IMR-90 (cell line): Measurements from ENCODE around the gene GMEB2. TPM values are rescaled to one million over a fixed set of nuclear protein-coding genes. Genes with fewer than 3 reads are reported as not detected.

Experiments
- ATAC-seq: fragments of 200-7000 bp; cut with Tn5 transposase; 2 replicates; pipeline ENCODE4 v1.9.1; 2020; ENCODE audit warnings: low read depth, mild to moderate bottlenecking, moderate library complexity
- BruUV-seq: library from RNA; stranded (reverse); fragments of 400-500 nt; replicated peaks from 2 replicates; lab custom pipeline; 2021; lab: Mats Ljungman, UMichigan
- CTCF ChIA-PET: fragments of 300-600 bp; formaldehyde crosslinking; extraction: SDS; loops from one replicate; lab custom pipeline; 2021; ENCODE audit warnings: antibody characterized with exemption; lab: Yijun Ruan, JAX
- POLR2A ChIA-PET: fragments of 300-600 bp; sonication (Branson Sonifier 250); formaldehyde crosslinking; loops from one replicate; lab custom pipeline; 2022; ENCODE audit warnings: antibody characterized with exemption; ENCODE audit not compliant: unreplicated experiment; lab: Charles Lee
- DNase-seq: peaks from one replicate; pipeline ENCODE4 v3.0.0; 2013
- H2AFZ ChIP-seq: replicated peaks from 2 replicates; pipeline ENCODE3; 2013; ENCODE audit warnings: low read length, mild to moderate bottlenecking; ENCODE audit not compliant: poor library complexity
- H2AK5ac ChIP-seq: 2 replicates; pipeline ENCODE4 v1.6.1; 2013; ENCODE audit warnings: low read depth, low read length, inconsistent platforms
- H2AK9ac ChIP-seq: replicated peaks from 2 replicates; pipeline ENCODE3; 2013; ENCODE audit warnings: mild to moderate bottlenecking, low read depth, low read length, moderate library complexity; ENCODE audit not compliant: poor library complexity
- H2BK120ac ChIP-seq: 2 replicates; pipeline ENCODE4 v1.6.1; 2013; ENCODE audit warnings: low read depth, low read length, inconsistent platforms
- H2BK15ac ChIP-seq: 3 replicates; pipeline ENCODE4 v1.6.1; 2013; ENCODE audit warnings: low read depth, low read length, inconsistent platforms
- H2BK20ac ChIP-seq: 2 replicates; pipeline ENCODE4 v1.6.1; 2013; ENCODE audit warnings: low read depth, mild to moderate bottlenecking, inconsistent platforms, low read length, moderate library complexity
- H2BK5ac ChIP-seq: 2 replicates; pipeline ENCODE4 v1.6.1; 2013; ENCODE audit warnings: mild to moderate bottlenecking, low read depth, low read length, inconsistent platforms; ENCODE audit not compliant: poor library complexity, severe bottlenecking
- H3K14ac ChIP-seq: replicated peaks from 2 replicates; pipeline ENCODE4 v1.6.1; 2013; ENCODE audit warnings: low read depth, low read length, inconsistent platforms
- H3K18ac ChIP-seq: 2 replicates; pipeline ENCODE4 v1.6.1; 2013; ENCODE audit warnings: low read depth, low read length, control low read depth
- H3K23ac ChIP-seq: 2 replicates; pipeline ENCODE4 v1.6.1; 2013; ENCODE audit warnings: low read depth, low read length, inconsistent platforms
- H3K27ac ChIP-seq: 2 replicates; pipeline ENCODE4 v1.5.1; 2013; ENCODE audit warnings: mild to moderate bottlenecking, control low read depth, low read length; ENCODE audit not compliant: insufficient read depth
- H3K27me3 ChIP-seq: 2 replicates; pipeline ENCODE4 v1.6.1; 2013; ENCODE audit warnings: low read length; ENCODE audit not compliant: control insufficient read depth, insufficient read depth
- H3K36me3 ChIP-seq: 2 replicates; pipeline ENCODE4 v1.6.1; 2013; ENCODE audit warnings: low read length, mixed read lengths; ENCODE audit not compliant: control insufficient read depth, insufficient read depth
- H3K4ac ChIP-seq: 2 replicates; pipeline ENCODE4 v1.6.1; 2013; ENCODE audit warnings: low read depth, low read length, inconsistent platforms
- H3K4me1 ChIP-seq: 2 replicates; pipeline ENCODE4 v1.6.1; 2013; ENCODE audit warnings: low read length, mixed read lengths; ENCODE audit not compliant: control insufficient read depth, insufficient read depth
- H3K4me2 ChIP-seq: 2 replicates; pipeline ENCODE4 v1.6.1; 2013; ENCODE audit warnings: low read depth, mild to moderate bottlenecking, control low read depth, low read length, moderate library complexity
- H3K4me3 ChIP-seq: 2 replicates; pipeline ENCODE4 v1.5.1; 2013; ENCODE audit warnings: low read depth, mild to moderate bottlenecking, control low read depth, low read length, moderate library complexity; ENCODE audit not compliant: insufficient read depth
- H3K56ac ChIP-seq: 2 replicates; pipeline ENCODE4 v1.6.1; 2013; ENCODE audit warnings: low read length, inconsistent platforms; ENCODE audit not compliant: insufficient read depth; ENCODE audit errors: extremely low read depth
- H3K79me1 ChIP-seq, 2 experiments: 2 replicates each; pipeline ENCODE4 v1.6.1; 2013; ENCODE audit warnings: low read length in 2 of 2, inconsistent platforms in 1 of 2, low read depth in 1 of 2
- H3K9ac ChIP-seq: 2 replicates; pipeline ENCODE4 v1.6.1; 2013; ENCODE audit warnings: low read depth, low read length, control low read depth
- H3K9me1 ChIP-seq: 2 replicates; pipeline ENCODE4 v1.6.1; 2013; ENCODE audit warnings: low read length, inconsistent platforms; ENCODE audit not compliant: insufficient read depth
- H3K9me3 ChIP-seq: 2 replicates; pipeline ENCODE4 v1.6.1; 2013; ENCODE audit warnings: low read length; ENCODE audit not compliant: control insufficient read depth, insufficient read depth
- H4K20me1 ChIP-seq: 2 replicates; pipeline ENCODE4 v1.6.1; 2013; ENCODE audit warnings: low read length, inconsistent platforms; ENCODE audit not compliant: insufficient read depth
- H4K5ac ChIP-seq: 2 replicates; pipeline ENCODE4 v1.6.1; 2013; ENCODE audit warnings: mild to moderate bottlenecking, low read depth, low read length, control low read depth
- H4K8ac ChIP-seq, 2 experiments: 2 replicates each; pipeline ENCODE4 v1.6.1; 2013; ENCODE audit warnings: low read depth in 2 of 2, low read length in 2 of 2, control low read depth in 1 of 2, inconsistent platforms in 1 of 2
- H4K91ac ChIP-seq: 2 replicates; pipeline ENCODE4 v1.6.1; 2013; ENCODE audit warnings: low read depth, low read length, inconsistent platforms; ENCODE audit not compliant: insufficient read depth
- CHD1 ChIP-seq: IDR thresholded peaks from 2 replicates; pipeline ENCODE4 v1.6.1; 2012; ENCODE audit warnings: low read depth, low read length, improper control_type of control experiment
- FOS ChIP-seq: fragments of 150-350 bp; IDR thresholded peaks from 2 replicates; pipeline ENCODE4 v1.6.1; 2016; ENCODE audit warnings: low read depth, low read length
- MAFK ChIP-seq: IDR thresholded peaks from 2 replicates; pipeline ENCODE4 v1.6.1; 2012; ENCODE audit warnings: low read depth, low read length, improper control_type of control experiment
- MXI1 ChIP-seq: IDR thresholded peaks from 2 replicates; pipeline ENCODE4 v1.6.1; 2012; ENCODE audit warnings: low read depth, mild to moderate bottlenecking, low read length, moderate library complexity, borderline replicate concordance
- RAD21 ChIP-seq: IDR thresholded peaks from 2 replicates; pipeline ENCODE4 v1.6.1; 2012; ENCODE audit warnings: low read length, improper control_type of control experiment
- RFX5 ChIP-seq: IDR thresholded peaks from 2 replicates; pipeline ENCODE4 v1.8.0; 2012; ENCODE audit warnings: low read depth, mild to moderate bottlenecking, low read length, moderate library complexity
- SMC3 ChIP-seq: fragments of 150-350 bp; IDR thresholded peaks from 2 replicates; pipeline ENCODE4 v1.6.1; 2016; ENCODE audit warnings: low read depth, mild to moderate bottlenecking, antibody characterized with exemption, low read length, moderate library complexity
- WGBS, 2 experiments: methylation state at CpG; one replicate each; pipeline versions ENCODE4 v1.1.5 to v1.1.7; 2013; ENCODE audit warnings: missing lambda C conversion rate in 2 of 2; ENCODE audit not compliant: insufficient read length in 1 of 2; ENCODE audit errors: extremely low coverage in 2 of 2; 5-methylcytosine and 5-hydroxymethylcytosine counted together
- dilution Hi-C: fragments of 300-500 bp; cut with HindIII; formaldehyde crosslinking; loops from one replicate; pipeline ENCODE4 v1.14.3; 2018; ENCODE audit warnings: low sequenced_read_pairs; ENCODE audit not compliant: unreplicated experiment
- in situ Hi-C: fragments of 300-500 bp; cut with MboI; formaldehyde crosslinking; loops from 3 replicates; pipeline ENCODE4 v1.14.3; 2019; ENCODE audit warnings: low sequenced_read_pairs, inconsistent platforms, mixed read lengths
- intact Hi-C: fragments of 100-400 bp; cut with micrococcal nuclease; formaldehyde crosslinking; loops from 2 replicates; pipeline ENCODE4 v1.10.0; 2022
- polyA plus RNA-seq, 3 experiments: library from polyadenylated mRNA; depleted of rRNA; stranded (reverse); fragments of >200 nt; gene quantifications; 2 replicates each; pipeline ENCODE4 v1.2.3, GENCODE V29; 2012; ENCODE audit warnings: low replicate concordance in 1 of 3
- total RNA-seq: library from RNA; depleted of rRNA; stranded (reverse); fragments of >200 nt; gene quantifications from 2 replicates; pipeline ENCODE4 v1.2.3, GENCODE V29; 2012

The GMEB2 gene
- total and polyA plus RNA-seq, 2 of the 4 experiments (the other 2 are of a cell fraction) = 5.0 to 10.0 TPM

GRCh38 chr20:63541371-63541770, 85.5 kb downstream of the GMEB2 start:
- no peak overlapping the region for H2AK5ac ChIP-seq
- no peak overlapping the region for H2BK5ac ChIP-seq
- H2AK9ac ChIP-seq = no peak overlapping the region
- no peak overlapping the region for H3K23ac ChIP-seq
- H2BK20ac ChIP-seq = no peak overlapping the region
- no peaks in the 10 kb centered on the region for H4K20me1 ChIP-seq
- no TSS peak for BruUV-seq
- intact Hi-C loops = no loop called here
- peaks cover 3% of the 10 kb centered on the region; the same call in 1 of the 2 replicates for H3K4me1 ChIP-seq
- H3K4ac ChIP-seq = no peak overlapping the region
- H4K8ac ChIP-seq = no peak overlapping the region
- H3K4me3 ChIP-seq = no peak overlapping the region
- no peaks in the 10 kb centered on the region for H3K9me1 ChIP-seq
- H3K18ac ChIP-seq = no peak overlapping the region
- H3K27ac ChIP-seq = no peak overlapping the region
- TF ChIP-seq FOS (no peak), SMC3 (no peak), CHD1 (no peak), MXI1 (no peak), MAFK (no peak), RAD21 (no peak), RFX5 (no peak)
- no peak overlapping the region for H4K5ac ChIP-seq
- H3K14ac ChIP-seq = no peak overlapping the region
- ChIA-PET CTCF (no interaction called here), POLR2A (no interaction called here)
- H3K4me2 ChIP-seq = no peak overlapping the region
- H4K91ac ChIP-seq = no peak overlapping the region
- no peak overlapping the region for H2BK120ac ChIP-seq
- no peaks in the 10 kb centered on the region for H3K36me3 ChIP-seq
- no peak overlapping the region for H3K56ac ChIP-seq
- dilution Hi-C loops = no loop called here
- H3K9me3 ChIP-seq = no peaks in the 10 kb centered on the region
- DNase-seq = no peak
- in situ Hi-C loops = no loop called here
- WGBS, 2 experiments = 76% methylated on average over 8 of the region's 28 CpGs; no CpG with 5 or more reads in 1 of the 2 experiments
- no peak for ATAC-seq
- no peak overlapping the region for H3K9ac ChIP-seq
- H2BK15ac ChIP-seq = no peak overlapping the region
- H3K79me1 ChIP-seq = no peaks in the 10 kb centered on the region
- peaks cover 13% of the 10 kb centered on the region; the same call in 1 of the 2 replicates for H3K27me3 ChIP-seq
- H2AFZ ChIP-seq = no peak overlapping the region
